DND-41 (cell line): Measurements from ENCODE around the gene CDCA3.

ENCODE experiments used
- EZH2 ChIP-seq: IDR thresholded peaks from 3 replicates; pipeline ENCODE4 v1.6.1; 2012; ENCODE audit warnings: borderline replicate concordance, low read depth, mild to moderate bottlenecking, moderate library complexity, low read length, inconsistent platforms; ENCODE audit not compliant: severe bottlenecking
- TF ChIP-seq, protein P1 (sequence below): IDR thresholded peaks from 2 replicates; pipeline ENCODE4 v1.5.1; 2012; ENCODE audit warnings: borderline replicate concordance, low read length, moderate library complexity, mild to moderate bottlenecking; ENCODE audit not compliant: poor library complexity, severe bottlenecking; ENCODE audit errors: extremely low read depth

DNA sequence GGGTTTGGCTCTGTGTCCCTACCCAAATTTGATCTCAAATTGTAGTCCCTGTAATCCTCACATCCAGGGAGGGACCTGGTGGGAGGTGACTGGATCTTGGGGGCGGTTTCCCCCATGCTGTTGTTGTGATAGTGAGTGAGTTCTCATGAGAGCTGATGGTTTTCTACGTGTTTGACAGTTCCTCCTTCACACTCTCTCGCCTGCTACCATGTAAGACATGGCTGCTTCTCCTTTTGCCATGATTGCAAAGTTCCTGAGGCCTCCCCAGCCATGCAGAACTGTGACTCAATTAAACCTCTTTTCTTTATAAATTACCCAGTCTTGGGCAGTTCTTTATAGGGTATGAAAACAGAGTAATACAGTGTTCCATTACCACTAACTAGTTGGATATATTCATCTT is 43.2 kb upstream of the CDCA3 start:
- TF ChIP-seq, protein P1, sequence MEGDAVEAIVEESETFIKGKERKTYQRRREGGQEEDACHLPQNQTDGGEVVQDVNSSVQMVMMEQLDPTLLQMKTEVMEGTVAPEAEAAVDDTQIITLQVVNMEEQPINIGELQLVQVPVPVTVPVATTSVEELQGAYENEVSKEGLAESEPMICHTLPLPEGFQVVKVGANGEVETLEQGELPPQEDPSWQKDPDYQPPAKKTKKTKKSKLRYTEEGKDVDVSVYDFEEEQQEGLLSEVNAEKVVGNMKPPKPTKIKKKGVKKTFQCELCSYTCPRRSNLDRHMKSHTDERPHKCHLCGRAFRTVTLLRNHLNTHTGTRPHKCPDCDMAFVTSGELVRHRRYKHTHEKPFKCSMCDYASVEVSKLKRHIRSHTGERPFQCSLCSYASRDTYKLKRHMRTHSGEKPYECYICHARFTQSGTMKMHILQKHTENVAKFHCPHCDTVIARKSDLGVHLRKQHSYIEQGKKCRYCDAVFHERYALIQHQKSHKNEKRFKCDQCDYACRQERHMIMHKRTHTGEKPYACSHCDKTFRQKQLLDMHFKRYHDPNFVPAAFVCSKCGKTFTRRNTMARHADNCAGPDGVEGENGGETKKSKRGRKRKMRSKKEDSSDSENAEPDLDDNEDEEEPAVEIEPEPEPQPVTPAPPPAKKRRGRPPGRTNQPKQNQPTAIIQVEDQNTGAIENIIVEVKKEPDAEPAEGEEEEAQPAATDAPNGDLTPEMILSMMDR: no peak
- no peak for TF ChIP-seq EZH2
